GM18507 (cell line): Measurements from ENCODE around the gene PPP1CB.
A peak's percentile ranks its signal among the peaks of the same experiment; 100 is the strongest.
"Not testable (repeated sequence)": the region's sequence is repeated elsewhere in the genome, so short reads cannot be mapped to it uniquely, and the experiment has no call there.

Source experiments
- DNase-seq: peaks from one replicate; pipeline ENCODE4 v3.0.0; 2011; ENCODE audit warnings: low read depth; ENCODE audit not compliant: insufficient read length; ENCODE audit errors: extremely low spot score
- FAIRE-seq: peaks from 2 replicates; lab custom pipeline; 2011; peaks lifted over from hg19 to GRCh38; lab: Jason Lieb, UNC

PPP1CB gene

GRCh38 chr2:28737655-28738054, 14.0 kb upstream of the PPP1CB start:
- DNase-seq (no peak), FAIRE-seq (no peak)

DNA sequence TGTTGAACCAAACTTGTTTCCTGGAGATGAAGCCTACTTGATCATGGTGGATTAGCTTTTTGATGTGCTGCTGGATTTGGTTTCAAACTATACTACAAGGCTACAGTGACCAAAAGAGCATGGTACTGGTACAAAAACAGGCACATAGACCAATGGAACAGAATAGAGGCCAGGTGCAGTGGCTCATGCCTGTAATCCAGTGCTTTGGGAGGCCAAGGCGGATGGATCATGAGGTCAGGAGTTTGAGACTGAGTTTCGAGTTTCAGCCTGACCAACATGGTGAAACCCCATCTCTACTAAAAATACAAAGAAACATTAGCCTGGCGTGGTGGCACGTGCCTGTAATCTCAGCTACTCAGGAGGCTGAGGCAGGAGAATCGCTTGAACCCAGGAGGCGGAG, 9.0 kb upstream of the PPP1CB start:
- not testable (repeated sequence) for DNase-seq, FAIRE-seq

DNA sequence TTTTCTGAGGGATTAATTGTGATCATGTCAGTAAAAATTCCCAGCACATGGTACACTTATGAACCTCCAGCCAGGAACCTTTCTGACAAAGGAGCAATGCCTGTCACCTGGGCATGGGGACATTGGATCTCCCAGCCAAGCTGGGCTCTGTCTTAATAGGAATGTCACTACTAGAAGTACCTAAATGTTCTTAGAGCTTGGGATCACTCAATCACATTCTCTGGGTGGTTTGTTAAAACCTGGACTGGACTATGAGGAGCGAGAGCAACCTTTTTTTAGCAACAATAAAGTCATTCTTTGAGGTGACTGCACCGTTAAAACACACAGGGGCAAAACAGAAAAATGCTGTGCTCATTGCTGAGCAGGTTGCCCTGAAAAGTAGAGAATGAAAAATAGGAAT, 6.4 kb upstream of the PPP1CB start:
- FAIRE-seq (no peak), DNase-seq (no peak)

GRCh38 chr2:28745876-28746275, 5.8 kb upstream of the PPP1CB start:
- FAIRE-seq (no peak), DNase-seq (no peak)

GRCh38 chr2:28746429-28747111, 5.1 kb upstream of the PPP1CB start:
- DNase-seq = no peak
- no peak for FAIRE-seq

DNA sequence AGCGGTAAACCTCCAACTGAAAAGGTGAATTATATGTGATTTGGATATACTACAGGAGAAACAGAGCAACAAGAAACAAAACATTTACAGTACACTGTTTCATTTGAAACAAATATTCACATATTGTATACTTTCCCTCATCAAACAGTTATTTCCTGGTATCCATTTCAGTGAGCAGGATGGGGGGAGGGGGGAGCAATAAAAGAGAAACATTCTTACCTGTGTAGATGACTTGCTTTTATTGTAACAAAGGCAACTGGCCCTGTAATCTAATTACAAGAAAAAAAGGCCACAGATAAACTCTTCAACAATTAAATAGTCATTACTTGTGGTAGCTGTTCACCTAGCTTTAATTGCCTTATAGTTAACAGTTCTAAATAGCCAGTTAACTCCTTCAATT, 3.9 kb upstream of the PPP1CB start:
- no peak for FAIRE-seq
- no peak for DNase-seq

- DNase-seq = no peak
- FAIRE-seq = no peak
These were observed 3.5 kb upstream of the PPP1CB start for GRCh38 chr2:28748176-28748575.

GRCh38 chr2:28748941-28749340, 2.7 kb upstream of the PPP1CB start:
- FAIRE-seq = no peak
- no peak for DNase-seq

DNA sequence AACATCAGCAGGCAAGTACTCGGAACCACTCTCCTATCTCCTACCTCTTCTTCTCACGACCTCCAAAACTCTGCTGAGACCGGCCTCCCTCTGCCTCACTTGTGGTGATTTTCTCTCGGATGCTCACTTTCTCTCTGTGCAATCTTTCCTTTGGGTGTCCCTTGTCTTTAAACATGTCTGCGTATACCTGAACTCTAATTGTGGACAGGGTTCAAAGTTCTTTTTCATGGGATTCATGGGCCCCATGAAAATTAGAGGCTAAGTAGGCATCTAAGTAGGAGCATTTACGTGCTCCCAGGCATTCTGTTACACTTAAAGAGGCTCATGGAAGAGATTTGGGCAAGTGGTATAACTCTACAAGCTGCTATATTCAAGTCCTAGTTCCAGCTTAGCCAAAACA, 2.1 kb upstream of the PPP1CB start:
- DNase-seq = no peak
- no peak for FAIRE-seq

DNA sequence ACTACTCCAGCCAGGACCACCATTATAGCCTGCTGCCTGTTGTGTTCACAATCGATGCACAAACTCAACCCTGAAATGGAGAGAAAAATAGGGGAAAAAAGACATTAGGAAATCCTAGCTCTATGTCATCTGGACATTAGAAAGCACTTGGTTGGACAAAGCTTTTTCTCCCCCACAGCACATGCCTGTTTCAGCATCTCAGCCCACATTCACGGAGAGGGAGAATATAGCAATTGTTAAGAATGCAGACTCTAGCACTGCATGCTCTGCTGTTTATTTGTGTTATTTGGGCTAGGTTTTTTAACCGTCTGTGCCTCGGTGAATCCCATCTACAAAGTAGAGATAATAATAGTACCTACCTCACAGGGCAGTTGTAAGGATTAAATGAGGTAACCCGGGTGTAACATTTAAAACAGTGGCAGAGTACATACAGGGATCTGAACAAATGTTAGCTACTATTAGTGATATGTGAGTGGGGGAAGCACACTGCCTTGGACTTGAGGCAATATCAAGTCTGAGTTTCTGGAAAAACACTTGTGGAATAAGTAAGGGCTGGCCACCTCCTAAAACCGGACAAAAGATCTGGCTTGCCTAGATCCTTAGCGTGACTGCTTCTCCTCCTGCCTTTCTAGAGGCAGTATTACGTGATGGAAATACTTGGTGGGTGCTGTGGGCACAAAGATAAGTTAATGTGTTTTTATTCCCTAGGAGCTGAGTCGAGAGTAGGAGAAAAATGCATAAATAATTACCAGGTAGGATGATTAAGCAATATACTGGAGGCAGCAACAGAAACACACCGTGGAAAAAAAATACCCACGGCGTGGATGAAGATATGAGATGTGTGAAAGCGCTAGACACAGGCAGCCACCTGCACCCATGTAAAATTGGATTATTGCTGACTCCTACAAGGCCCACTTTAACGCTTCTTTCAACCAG, 1.0 kb upstream of the PPP1CB start:
- DNase-seq = no peak
- no peak for FAIRE-seq

GRCh38 chr2:28751956-28752630, 463 bp downstream of the PPP1CB start:
- FAIRE-seq (no peak), DNase-seq (no peak)

DNA sequence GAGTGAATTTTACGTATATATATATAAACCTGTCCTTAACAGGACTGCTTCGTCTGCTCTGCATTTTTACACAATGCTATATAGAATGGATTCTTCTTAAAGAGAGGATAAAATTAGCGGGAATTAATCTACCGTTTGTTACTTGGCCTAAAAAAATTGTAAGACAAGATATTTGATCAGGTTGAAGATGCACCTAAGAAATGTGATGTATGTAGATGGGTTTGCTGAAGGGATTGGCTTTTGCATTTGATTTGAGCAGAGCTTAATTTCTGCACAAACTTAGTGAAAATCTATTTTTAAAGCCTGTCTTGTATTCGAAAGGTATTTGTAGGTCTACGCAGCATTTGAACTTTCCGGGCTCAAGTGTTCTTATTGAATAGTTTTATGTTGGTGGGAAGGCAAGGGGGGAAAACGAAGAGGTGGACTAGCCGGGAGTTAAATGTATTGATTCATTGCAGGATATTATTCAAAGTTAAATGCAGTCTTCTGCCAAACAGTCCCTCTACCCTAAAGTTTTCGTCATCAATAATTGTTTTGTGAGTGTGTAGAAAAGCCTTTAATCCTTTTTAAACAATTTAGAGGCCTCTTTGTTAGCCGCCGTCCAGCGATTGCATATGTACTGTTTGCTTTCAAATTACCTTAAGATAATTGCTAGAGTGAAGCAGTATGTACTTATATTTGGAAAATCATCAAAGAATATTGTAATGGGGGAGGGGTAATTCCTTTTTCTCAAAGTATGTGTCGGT, 1.2 kb downstream of the PPP1CB start:
- FAIRE-seq (no peak), DNase-seq (no peak)

DNA sequence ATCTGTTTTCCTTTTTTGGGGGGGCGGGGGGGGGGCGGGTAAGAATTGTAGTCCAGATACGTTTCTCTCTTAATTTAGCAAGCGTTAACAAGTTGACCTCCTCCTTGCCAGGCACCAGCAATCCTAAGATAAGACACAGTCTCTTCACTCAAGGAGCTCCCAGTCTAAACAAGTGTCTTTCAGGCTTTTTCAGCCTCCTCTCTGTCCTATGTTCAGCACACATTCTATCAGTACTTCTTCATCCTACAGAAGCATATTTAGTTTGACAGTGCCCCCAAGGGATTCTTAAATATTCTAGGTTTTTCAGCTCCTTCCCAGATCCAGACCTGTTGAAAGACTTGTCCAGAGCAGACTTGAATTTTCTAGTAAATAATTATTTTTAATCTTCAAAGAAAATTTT, 2.7 kb downstream of the PPP1CB start:
- no peak for DNase-seq

DNA sequence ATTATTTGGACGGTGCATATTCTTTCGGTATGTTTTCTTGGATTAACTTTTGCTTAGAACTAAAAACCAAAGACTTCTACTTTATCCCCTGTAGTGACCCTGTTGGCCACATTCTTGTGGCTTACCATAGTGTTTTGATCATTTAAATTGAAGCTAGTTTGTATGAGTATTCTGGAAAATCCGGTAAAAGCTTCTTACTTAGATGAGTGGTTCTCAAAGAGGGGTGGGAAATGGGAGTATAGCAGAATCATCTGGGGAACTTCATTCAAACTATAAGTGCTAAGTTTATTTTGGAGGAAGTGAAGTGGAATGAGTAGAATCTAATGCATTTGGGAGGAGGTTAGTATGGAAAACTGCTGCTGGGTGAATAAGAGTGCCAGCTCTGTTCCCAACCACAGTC, 3.8 kb downstream of the PPP1CB start:
- FAIRE-seq = no peak
- DNase-seq = no peak

More for the DNA sequence above, 2.7 kb downstream of the PPP1CB start:
- FAIRE-seq = no peak

- DNase-seq (no peak), FAIRE-seq (no peak)
These were observed 6.8 kb downstream of the PPP1CB start for GRCh38 chr2:28758459-28758858.

GRCh38 chr2:28761420-28761819, 9.8 kb downstream of the PPP1CB start:
- FAIRE-seq = peak; percentile 39
- DNase-seq = no peak

- no peak for FAIRE-seq
- no peak for DNase-seq
These were observed 13.5 kb downstream of the PPP1CB start for GRCh38 chr2:28764909-28765711.

- no peak for DNase-seq
- FAIRE-seq = no peak
These were observed 14.4 kb downstream of the PPP1CB start for GRCh38 chr2:28766070-28766469.

DNA sequence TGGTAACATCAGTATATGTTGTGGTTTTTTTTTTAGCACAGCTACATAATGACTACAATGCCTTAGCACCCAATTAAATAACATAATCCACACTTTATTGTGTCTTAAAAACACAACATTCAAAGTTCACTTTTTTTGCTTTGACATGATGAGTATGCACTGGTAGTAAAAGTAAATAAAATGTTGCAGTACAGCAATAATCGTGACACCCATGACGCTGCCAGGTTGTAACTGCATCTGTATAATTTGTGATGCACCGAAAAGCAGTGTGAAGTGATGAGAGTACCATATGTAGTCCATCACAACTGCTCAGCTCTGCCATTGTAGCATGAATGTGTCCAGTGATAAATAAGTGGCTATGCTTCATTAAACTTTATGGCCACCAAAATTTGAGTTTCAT, 15.7 kb downstream of the PPP1CB start:
- FAIRE-seq = no peak
- DNase-seq = no peak
